Islet precursor cell (in vitro differentiated cells): ENCODE results near the gene CCDC201.
"Not testable (repeated sequence)": the region's sequence is repeated elsewhere in the genome, so short reads cannot be mapped to it uniquely, and the experiment has no call there.

Experiments
- DNase-seq: peaks from one replicate; pipeline ENCODE4 v3.0.0-alpha.2; 2018

CCDC201 gene

GRCh38 chr7:45872116-45873034 lies 507 bp downstream of the CCDC201 start:
- no peak for DNase-seq

- no peak for DNase-seq
These were observed 3.5 kb downstream of the CCDC201 start for GRCh38 chr7:45869426-45869825.

- no peak for DNase-seq
These were observed 5.4 kb downstream of the CCDC201 start for GRCh38 chr7:45867471-45867870.

- DNase-seq: no peak
These were observed 7.1 kb downstream of the CCDC201 start for GRCh38 chr7:45865594-45866410.

- peak; percentile 66 for DNase-seq
These were observed 9.2 kb downstream of the CCDC201 start for GRCh38 chr7:45863715-45864114.

GRCh38 chr7:45856888-45857287 lies 16.0 kb downstream of the CCDC201 start:
- not testable (repeated sequence) for DNase-seq

- not testable (repeated sequence) for DNase-seq
These were observed 17.2 kb downstream of the CCDC201 start for GRCh38 chr7:45855680-45856079.

- not testable (repeated sequence) for DNase-seq
These were observed 19.4 kb downstream of the CCDC201 start for GRCh38 chr7:45853491-45853890.

GRCh38 chr7:45852984-45853383 lies 19.9 kb downstream of the CCDC201 start:
- DNase-seq: not testable (repeated sequence)

- not testable (repeated sequence) for DNase-seq
These were observed 24.1 kb downstream of the CCDC201 start for GRCh38 chr7:45848734-45849133.

GRCh38 chr7:45846536-45846935 lies 26.3 kb downstream of the CCDC201 start:
- DNase-seq: not testable (repeated sequence)

GRCh38 chr7:45841926-45842717 lies 30.8 kb downstream of the CCDC201 start:
- not testable (repeated sequence) for DNase-seq

- not testable (repeated sequence) for DNase-seq
These were observed 34.0 kb downstream of the CCDC201 start for GRCh38 chr7:45838852-45839251.

GRCh38 chr7:45832433-45833177 lies 40.3 kb downstream of the CCDC201 start:
- DNase-seq: not testable (repeated sequence)

- not testable (repeated sequence) for DNase-seq
These were observed 43.0 kb downstream of the CCDC201 start for GRCh38 chr7:45829846-45830245.

GRCh38 chr7:45827731-45828130 lies 45.2 kb downstream of the CCDC201 start:
- not testable (repeated sequence) for DNase-seq

- not testable (repeated sequence) for DNase-seq
These were observed 46.3 kb downstream of the CCDC201 start for GRCh38 chr7:45826550-45826949.

GRCh38 chr7:45818763-45819162 lies 54.1 kb downstream of the CCDC201 start:
- DNase-seq: not testable (repeated sequence)

GRCh38 chr7:45817913-45818312 lies 55.0 kb downstream of the CCDC201 start:
- not testable (repeated sequence) for DNase-seq

GRCh38 chr7:45817016-45817415 lies 55.9 kb downstream of the CCDC201 start:
- not testable (repeated sequence) for DNase-seq

GRCh38 chr7:45814216-45815118 lies 58.4 kb downstream of the CCDC201 start:
- peak; percentile 30 for DNase-seq
